Ishikawa (cell line): ENCODE results near the gene SPG21.

Experiments used
- CEBPB ChIP-seq: IDR thresholded peaks from 2 replicates; pipeline ENCODE4 v1.6.1; 2012
- CREB1 ChIP-seq: IDR thresholded peaks from 2 replicates; pipeline ENCODE4 v1.6.1; 2012; ENCODE audit warnings: low read depth
- EGR1 ChIP-seq: IDR thresholded peaks from 2 replicates; pipeline ENCODE4 v1.6.1; 2012
- EP300 ChIP-seq: IDR thresholded peaks from 2 replicates; pipeline ENCODE4 v1.6.1; 2012; ENCODE audit warnings: borderline replicate concordance
- FOXM1 ChIP-seq: IDR thresholded peaks from 2 replicates; pipeline ENCODE4 v1.6.1; 2012; ENCODE audit warnings: low read depth, borderline replicate concordance
- MAX ChIP-seq: IDR thresholded peaks from 2 replicates; pipeline ENCODE4 v1.6.1; 2012
- NFIC ChIP-seq: IDR thresholded peaks from 2 replicates; pipeline ENCODE4 v1.6.1; 2012
- RAD21 ChIP-seq: IDR thresholded peaks from 2 replicates; pipeline ENCODE4 v1.6.1; 2012; ENCODE audit warnings: low read depth
- REST ChIP-seq: IDR thresholded peaks from 2 replicates; pipeline ENCODE4 v1.6.1; 2012; ENCODE audit warnings: low read depth, mild to moderate bottlenecking
- TAF1 ChIP-seq: IDR thresholded peaks from 2 replicates; pipeline ENCODE4 v1.6.1; 2012; ENCODE audit warnings: low read depth, mild to moderate bottlenecking
- TCF12 ChIP-seq: IDR thresholded peaks from 2 replicates; pipeline ENCODE4 v1.6.1; 2012; ENCODE audit warnings: low read depth
- TEAD4 ChIP-seq: IDR thresholded peaks from 2 replicates; pipeline ENCODE4 v1.6.1; 2012
- USF1 ChIP-seq: IDR thresholded peaks from 2 replicates; pipeline ENCODE4 v1.6.1; 2012
- YY1 ChIP-seq: IDR thresholded peaks from 2 replicates; pipeline ENCODE4 v1.6.1; 2012; ENCODE audit warnings: low read depth
- ZBTB7A ChIP-seq: IDR thresholded peaks from 2 replicates; pipeline ENCODE4 v1.6.1; 2012; ENCODE audit warnings: low read depth

SPG21 gene

GRCh38 chr15:64943512-64944225 is 46.0 kb downstream of the SPG21 start:
- no peak for TF ChIP-seq TEAD4
- TF ChIP-seq CEBPB, result no peak
- no peak for TF ChIP-seq EGR1
- TF ChIP-seq REST, result no peak
- TF ChIP-seq ZBTB7A, result no peak
- no peak for TF ChIP-seq USF1
- no peak for TF ChIP-seq FOXM1
- no peak for TF ChIP-seq RAD21
- TF ChIP-seq TAF1, result no peak
- TF ChIP-seq EP300, result no peak
- TF ChIP-seq YY1, result no peak
- TF ChIP-seq NFIC, result no peak
- TF ChIP-seq CREB1, result no peak
- TF ChIP-seq MAX, result no peak
- TF ChIP-seq TCF12, result no peak

GRCh38 chr15:64942356-64942755 is 47.4 kb downstream of the SPG21 start:
- TF ChIP-seq ZBTB7A, result no peak
- no peak for TF ChIP-seq EP300
- TF ChIP-seq EGR1, result no peak
- no peak for TF ChIP-seq RAD21

GRCh38 chr15:64938192-64938591 is 51.5 kb downstream of the SPG21 start:
- TF ChIP-seq RAD21 (no peak), NFIC (no peak), USF1 (no peak), EGR1 (no peak), TEAD4 (no peak), YY1 (no peak), FOXM1 (no peak), MAX (no peak), EP300 (no peak)

- TF ChIP-seq TEAD4 (no peak), EP300 (no peak), USF1 (no peak), FOXM1 (no peak), EGR1 (no peak), CREB1 (no peak), TCF12 (no peak), YY1 (no peak), ZBTB7A (no peak), REST (no peak), TAF1 (no peak), CEBPB (no peak)
These were observed 55.7 kb downstream of the SPG21 start for GRCh38 chr15:64934023-64934422.

- no peak for TF ChIP-seq MAX
- TF ChIP-seq EGR1, result no peak
- no peak for TF ChIP-seq USF1
- no peak for TF ChIP-seq EP300
- no peak for TF ChIP-seq NFIC
- no peak for TF ChIP-seq TEAD4
- no peak for TF ChIP-seq REST
- TF ChIP-seq CEBPB, result no peak
- TF ChIP-seq YY1, result no peak
- TF ChIP-seq CREB1, result no peak
- TF ChIP-seq FOXM1, result no peak
- no peak for TF ChIP-seq RAD21
- TF ChIP-seq TAF1, result no peak
- no peak for TF ChIP-seq ZBTB7A
- no peak for TF ChIP-seq TCF12
These were observed 58.3 kb downstream of the SPG21 start for GRCh38 chr15:64931381-64931780.
